HCEC 1CT (cell line): ENCODE results near the gene MRPL1.
"Not testable (repeated sequence)": the region's sequence is repeated elsewhere in the genome, so short reads cannot be mapped to it uniquely, and the experiment has no call there.

Experiments
- DNase-seq: peaks from one replicate; pipeline ENCODE4 v3.0.0-alpha.2; 2017

MRPL1 gene

DNA sequence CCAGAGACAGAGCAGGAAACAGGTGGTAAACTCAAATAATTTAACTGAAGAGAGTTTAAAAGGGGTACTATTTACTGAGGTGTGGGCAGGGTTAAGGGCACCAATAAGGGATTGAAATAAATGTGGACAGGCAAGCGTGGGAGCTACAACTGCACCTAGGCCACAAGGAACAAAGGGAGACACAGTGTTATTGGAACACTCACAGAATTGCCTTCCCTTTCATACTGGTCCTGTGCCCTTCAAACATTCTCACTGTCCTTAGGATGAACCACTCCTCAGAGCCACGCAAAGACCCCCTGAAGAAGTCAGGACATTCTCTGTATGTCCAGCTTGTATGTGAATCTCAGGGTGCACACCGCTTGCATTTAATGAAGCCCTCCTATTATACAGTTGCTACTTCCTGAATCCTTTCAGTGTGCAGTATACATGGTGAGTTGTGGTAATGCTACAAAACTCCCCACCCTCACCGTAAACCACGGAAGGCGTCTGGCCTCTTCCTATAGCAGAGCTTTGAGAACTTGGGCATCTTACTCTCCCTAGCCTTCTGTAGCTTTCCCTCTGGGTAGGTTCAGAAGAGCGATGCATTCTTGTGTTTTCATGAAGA, 9.6 kb upstream of the MRPL1 start:
- no peak for DNase-seq

DNA sequence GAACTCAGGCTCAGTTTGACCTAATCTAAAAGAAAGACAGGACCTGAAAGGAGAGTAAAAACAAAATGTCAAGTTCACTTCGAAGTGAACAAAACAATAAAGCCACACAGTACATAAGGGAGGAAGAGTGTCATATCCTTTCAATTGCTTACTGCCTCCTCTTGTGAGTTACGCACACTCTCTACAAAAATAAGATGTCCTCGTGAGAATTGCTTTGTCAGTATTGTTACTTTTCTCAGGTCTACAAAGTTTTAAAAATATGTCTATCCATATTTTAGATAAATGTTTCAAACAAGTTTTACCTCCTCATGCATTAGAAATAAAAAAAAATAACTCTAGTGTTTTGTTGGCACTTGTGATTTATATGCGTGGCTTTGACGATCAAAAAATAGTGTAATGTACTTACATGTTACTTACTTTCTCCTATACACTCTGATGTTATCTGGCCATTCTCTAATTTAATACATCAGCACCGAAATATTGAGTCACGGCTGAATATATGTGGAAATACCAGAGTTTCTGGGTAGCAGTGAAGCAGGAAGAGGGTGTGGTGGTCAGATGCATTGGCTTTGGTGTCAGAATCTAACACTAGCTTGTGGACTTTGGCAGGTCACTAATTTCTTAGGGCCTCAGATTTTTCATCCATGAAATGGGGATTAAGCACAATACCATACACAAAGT, 8.1 kb upstream of the MRPL1 start:
- no peak for DNase-seq

DNA sequence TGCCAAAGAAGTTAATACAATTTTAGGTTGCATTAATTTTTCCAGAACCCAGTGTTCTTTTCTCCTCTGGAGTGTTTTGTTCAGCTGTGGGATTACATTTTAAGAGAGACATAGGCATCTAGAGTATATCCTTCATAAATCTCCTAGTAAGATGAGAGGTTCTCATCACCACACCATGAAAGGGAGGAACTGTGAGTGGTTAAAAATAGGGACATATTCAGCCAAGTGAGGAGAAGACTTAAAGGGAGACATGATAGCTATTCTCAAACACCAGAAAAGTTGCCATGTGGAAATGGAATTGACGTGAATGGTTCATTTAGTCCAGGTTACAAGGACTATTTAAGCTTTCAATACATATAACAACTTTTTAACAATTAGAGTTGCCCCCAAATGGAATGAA, 6.5 kb upstream of the MRPL1 start:
- no peak for DNase-seq

DNA sequence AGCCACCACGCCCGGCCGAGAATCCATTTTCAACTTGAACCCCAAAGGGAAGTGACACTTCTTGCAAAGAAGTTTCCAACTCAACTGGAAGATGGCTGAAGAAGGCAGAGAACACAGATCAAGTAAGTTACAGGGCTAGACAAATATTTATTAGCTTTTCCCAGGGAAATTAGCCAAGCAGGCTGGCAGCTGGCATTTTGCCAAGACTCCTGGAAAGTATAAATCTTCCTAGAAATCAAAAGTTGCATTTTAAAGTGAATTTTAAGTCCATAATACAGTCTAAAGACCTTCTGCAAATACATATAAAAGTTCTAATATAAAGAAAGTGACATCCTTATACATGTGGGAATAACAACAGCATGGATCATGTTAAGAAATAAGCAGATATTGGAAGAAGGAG, 3.4 kb upstream of the MRPL1 start:
- no peak for DNase-seq

DNA sequence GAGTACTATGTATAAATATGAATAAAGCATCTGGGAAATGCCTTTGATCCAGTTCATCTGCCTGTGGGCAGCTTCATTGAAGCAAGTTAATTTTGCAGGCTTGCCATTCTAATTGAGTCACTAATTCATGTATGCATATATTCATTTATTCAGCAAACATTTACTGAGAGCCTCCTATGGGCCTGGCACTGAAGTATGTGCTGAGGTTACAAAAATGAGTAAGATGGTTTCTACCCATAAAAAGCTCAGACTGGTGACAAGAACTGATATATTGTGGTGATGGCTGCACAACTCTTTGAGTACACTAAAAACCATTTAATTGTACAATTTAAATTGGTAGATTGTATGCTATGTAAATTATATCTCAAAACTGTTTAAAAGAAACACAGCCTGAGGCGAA, 1.1 kb upstream of the MRPL1 start:
- no peak for DNase-seq

DNA sequence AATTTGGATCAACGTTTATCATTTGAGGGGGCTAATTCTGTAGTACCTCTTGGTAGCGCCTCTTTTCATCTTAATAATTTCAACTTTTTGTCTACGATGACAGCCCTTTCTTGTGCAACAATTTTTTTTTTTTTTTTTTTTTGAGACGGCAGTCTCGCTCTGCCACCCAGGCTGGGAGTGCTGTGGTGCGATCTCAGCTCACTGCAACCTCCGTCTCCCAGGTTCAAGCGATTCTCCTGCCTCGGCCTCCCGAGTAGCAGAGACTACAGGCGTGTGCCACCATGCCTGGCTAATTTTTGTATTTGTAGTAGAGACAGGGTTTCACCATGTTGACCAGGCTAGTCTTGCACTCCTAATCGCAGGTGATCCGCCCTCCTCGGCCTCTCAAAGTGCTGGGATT, 711 bp downstream of the MRPL1 start:
- not testable (repeated sequence) for DNase-seq

DNA sequence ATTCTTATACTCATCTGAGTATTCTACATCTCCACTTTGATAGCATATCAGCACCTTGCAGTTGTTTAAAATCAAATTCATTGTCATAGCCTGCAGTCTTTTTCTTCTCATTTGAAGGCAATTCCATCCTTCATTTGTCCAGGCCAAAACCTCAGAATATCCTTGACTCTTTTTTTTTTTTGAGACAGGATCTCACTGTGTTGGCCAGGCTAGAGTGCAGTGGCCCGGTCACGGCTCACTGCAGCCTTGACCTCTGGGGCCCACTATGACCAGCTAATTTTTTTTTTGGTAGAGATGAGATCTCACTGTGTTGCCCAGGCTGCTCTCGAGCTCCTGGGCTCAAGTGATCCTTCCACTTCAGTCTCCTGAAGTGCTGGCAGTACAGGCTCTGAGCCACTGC, 2.6 kb downstream of the MRPL1 start:
- no peak for DNase-seq

DNA sequence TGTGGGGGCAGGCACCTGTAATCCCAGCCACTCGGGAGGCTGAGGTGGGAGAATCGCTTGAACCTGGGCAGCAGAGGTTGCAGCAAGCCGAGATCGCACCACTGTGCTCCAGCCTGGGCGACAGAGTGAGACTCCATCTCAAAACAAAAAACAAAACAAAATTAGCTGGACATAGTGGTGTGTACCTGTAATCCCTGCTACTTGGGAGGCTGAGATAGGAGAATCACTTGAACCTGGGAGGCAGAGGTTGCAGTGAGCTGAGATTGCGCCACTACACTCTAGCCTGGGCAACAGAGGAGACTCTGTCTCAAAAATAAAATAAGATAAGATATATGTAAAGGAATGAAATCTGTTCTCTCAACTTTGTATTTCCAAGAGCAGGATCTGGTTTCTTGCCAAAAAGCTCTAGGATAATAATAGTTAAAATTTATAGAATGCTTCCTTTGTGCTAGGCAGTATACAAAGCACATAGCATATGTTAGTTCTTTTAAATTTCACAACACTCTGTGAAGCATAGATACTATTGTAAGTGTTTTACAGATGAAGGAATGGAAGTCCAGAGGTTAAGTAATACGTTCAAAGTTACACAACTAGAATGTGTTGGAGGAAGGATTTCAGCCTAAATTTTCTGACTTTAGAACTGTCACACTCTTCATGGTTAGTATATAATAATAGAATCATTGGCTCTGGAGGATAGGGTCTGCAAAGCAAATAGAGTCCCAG, 10.3 kb downstream of the MRPL1 start:
- no peak for DNase-seq

DNA sequence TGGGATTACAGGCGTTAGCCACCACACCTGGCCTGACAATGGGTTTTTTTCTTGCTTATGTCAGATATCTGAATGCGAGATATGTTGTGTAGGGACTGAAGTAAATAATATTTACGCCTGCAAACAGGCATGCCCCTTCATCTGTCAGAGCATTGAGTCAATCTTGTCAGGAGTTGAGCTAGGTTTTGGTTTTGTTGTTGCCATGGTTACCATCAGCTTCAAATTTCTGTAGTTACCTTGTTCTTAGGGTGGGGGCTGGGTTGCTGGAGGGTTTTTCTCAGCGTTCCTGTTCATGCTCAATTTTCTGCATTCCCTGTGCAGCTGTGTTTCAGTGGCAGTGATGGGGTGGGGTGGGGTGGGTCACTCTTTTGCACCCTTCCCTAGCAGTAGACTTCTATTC, 14.5 kb downstream of the MRPL1 start:
- DNase-seq, result no peak

DNA sequence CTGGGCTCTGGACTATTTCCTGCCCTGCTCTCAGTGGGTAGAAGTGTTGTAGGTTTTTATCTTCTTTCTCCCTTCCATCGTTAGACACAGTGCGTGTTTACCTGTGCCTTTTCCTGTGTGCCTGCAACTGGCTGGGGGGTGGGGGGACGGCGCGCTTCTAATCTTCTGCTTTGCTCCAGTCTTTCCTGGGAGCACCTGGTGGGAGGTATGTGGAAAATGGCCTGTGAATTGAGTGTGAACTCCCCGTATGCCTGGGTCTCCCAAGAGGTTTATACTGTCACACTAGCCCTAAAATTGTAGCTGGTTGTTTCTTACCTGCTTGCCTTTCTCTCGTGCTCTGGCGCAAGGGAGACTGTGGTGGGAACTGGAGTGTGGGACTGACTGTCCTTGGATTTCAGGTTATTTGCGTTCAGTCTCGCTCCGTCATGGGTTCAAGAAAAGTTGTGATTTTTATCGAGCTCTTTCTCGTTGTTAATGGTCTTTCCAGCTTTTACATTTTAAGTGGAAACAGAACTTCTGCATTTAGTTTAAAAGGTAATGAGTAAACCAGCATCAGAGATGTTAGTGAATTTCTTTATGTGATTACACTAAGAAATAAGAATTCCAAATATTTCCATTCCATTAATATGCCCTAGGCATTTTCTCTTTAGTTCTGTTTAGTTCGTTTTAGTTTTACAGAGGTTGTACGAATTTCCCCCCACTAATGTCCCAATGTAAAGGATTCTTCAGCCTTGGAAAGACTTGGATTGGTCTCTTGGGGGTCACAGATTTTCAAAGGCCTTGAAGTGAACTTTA, 15.3 kb downstream of the MRPL1 start:
- DNase-seq, result no peak

DNA sequence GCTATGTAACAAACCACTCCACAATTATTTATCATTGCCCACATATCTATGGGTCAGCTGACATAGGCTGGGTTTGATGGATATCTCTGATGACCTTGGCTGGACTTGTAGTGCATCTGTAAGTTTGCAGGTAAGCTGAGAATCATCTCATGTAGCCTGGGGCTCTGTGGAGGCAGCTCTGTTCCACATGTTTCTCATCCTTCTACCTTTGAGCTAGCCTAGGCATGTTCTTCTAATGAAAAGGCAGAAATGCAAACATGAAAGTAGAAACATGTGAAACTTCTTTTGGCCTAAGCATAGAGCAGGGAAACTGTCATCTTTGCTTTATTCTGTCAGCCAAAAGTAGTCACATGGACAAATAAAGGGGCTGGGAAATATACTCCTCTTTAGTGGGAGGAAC, 18.2 kb downstream of the MRPL1 start:
- DNase-seq, result no peak

DNA sequence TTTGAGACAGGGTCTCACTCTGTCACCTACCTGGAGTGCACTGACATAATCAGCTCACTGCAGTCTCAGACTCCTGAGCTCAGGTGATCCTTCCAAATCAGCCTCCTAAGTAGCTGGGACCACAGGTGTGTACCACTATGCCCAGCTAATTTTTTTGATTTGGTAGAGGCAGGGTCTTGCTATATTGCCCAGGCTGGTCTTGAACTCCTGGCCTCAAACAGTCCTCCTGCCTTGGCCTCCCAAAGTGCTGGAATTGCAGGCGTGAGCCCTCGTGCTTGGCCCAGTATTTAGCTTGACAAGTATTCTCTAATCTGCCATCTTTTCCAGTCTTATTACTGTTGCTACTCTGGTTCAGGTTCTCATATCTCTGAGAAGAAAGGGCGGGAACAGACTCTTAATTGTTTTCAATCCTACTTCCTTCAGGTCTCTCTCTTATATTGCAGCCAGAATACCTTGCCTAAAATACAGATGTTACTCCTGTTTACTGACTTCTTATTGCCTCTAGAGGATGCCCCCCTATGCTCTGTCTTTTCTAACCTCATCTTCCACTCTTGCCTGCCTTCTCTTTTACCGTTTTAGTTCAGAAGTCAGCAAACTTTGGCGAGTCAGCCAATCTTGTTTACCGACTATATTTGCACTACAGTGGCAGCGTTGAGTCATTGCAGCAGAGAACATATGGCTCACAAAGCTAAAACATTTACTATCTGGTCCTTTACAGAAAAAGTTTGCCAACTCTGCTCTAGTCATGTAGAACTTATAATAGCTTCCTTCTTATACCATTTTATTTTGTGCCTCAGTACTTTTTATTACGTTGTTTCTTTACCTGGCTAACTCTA, 19.0 kb downstream of the MRPL1 start:
- DNase-seq, result peak; percentile 28

DNA sequence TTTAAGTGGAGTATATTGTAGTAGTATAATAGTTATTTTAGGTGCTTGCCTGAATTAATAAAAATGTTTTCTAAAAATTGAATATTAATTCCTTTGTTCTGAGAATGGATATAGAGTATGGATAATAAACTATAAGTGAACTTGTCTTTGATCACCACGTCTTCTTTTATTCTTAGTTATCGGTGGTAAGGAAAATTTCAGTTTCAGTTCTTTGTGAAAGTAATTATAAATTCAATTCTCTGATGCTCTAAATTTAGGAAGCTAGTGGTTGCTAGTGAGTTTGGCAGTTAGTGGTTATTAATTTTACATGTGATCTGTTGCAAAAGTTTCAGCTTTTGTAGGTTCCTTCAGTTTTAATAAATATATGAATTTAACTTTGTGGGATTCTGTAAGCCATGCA, 30.8 kb downstream of the MRPL1 start:
- no peak for DNase-seq

DNA sequence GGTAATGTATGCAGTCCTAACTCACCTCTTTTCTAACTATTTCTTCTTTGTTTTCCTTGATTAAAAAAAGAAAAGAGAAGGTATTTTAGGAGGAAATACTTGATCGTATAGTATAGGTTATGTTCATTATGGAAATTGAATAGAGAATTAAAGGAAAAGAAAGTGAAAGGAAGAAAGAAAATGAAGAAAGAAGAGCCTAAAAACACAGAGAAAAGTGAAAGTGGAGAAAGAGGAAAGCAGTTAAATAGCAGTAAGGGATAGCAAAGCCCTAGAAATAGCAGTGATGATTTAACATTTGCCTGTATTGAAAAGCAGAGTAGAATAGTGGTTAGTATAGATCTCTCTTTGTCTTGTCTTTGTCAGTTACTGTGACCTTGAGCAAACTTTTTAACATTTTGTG, 37.0 kb downstream of the MRPL1 start:
- no peak for DNase-seq

DNA sequence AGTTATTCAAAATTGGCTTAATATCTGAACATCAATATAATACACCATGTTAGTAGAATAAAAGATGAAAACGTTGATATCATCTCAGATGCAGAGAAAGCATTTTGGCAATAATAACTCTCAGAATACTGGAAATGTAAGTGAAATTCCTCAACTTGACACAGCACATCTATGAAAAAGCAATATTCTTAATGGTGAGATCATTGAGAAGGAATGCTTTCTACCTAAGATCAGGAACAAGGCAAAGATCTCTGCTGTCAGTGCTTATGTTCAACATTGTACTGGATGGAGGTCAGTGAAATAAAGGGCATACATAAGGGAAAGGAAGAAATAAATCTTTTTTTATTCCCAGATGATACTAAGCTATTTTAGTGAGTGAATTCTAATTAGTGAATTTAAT, 40.6 kb downstream of the MRPL1 start:
- DNase-seq, result no peak

DNA sequence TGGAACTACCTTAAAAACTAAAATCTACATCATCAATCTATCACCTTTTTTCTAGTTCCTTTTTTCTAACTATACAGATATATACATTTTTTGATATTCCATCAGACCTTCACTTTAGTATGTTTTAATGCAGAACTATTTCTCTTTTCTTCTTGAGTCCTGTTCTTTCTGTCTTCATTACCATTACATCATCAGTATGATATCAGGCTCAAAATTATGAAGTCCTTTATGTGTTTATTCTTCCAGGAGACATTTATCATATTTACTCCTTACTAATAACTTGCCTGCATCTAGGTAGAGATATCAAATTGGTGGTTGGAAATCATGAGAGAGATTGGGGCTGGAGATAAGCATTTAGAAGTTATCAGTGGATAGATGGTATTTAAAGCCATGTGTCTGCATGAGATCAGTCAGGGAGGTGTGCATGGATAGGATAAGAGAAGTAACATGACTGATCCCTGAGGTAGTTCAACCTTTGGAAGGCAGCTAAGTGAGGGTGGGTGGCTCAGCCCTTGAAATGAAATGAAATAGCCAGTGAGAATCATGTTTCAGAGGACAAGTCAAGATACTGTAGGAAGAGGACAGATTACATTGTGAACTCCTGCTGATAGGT, 43.1 kb downstream of the MRPL1 start:
- no peak for DNase-seq

DNA sequence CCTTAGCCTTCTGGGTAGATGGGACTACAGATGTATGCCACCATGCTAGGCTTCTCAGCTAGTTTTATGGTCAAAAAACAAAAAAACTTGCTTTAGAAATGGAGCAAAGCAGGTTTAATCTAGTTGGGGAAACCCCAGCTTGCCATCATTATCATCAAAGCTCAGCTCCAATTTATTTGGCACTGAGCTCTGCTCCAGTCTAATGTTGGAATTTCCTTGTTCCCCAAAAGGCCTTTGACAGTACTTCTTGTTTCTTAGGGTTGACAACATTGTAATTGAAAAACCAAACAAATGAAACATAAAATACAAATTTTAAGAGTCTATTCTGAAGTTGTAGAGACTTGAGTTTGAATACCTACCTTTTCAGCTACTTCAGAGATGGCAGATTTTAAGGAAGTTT, 48.0 kb downstream of the MRPL1 start:
- no peak for DNase-seq

DNA sequence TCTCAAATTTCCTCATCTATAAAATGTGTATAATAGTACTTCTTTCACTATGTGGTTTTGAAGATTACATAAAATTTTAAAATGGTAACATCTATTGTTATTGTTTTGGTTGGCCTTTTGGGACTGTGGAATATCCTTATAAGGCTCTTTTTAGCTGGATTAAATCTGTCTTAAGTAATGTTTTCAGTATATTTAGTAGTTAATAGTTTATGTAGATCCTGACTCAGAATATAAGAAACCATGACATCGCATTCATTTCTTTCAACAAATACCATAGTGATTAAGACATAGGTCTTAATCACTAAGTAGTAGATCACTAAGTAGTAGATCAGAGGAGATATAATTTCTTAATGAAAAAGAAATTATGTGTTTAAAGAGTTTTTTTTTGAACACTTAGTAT, 48.5 kb downstream of the MRPL1 start:
- peak; percentile 14 for DNase-seq

DNA sequence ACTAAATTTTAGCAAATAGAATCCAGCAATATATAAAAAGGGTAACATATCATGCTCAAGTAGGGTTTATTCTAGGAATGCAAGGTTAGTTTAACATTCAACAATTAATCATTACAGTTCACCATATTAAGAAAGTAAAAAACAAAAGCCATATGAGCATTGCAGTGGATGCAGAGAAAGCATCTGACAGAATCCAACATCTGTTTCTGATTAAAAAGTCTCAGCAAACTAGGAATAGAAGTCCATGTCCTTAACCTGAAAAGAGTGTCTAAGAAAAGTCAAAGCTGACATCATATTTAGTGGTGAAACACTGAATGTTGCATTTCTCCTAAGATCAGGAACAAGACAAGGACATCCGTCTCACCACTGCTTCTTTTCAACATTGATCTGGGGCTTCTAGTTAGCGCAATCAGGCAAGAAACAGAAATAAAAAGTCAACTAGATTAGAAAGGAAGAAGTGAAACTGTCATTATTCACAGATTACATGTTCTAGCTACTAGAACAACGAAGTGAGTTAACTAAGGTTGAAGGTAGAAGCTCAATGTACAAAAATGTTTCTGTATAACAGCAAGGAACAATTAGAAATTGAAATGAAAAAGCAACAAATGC, 49.3 kb downstream of the MRPL1 start:
- no peak for DNase-seq

DNA sequence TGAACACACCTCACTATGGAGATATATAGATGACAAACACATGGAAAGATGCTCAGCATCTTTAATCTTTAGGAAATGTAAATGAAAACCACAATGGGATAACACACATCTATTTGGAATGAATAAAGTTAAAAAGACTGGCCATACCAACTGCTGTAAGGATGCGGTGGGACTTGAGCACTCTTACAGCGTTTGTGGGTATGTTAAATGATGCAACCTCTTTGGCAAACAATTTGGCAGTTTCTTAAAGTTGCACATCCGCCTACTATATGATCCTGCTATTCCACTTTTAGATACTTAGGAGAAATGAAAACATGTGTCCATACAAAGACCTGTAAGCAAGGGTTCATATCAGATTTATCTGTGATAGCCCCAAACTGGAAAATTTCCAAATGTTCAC, 50.7 kb downstream of the MRPL1 start:
- DNase-seq, result no peak

DNA sequence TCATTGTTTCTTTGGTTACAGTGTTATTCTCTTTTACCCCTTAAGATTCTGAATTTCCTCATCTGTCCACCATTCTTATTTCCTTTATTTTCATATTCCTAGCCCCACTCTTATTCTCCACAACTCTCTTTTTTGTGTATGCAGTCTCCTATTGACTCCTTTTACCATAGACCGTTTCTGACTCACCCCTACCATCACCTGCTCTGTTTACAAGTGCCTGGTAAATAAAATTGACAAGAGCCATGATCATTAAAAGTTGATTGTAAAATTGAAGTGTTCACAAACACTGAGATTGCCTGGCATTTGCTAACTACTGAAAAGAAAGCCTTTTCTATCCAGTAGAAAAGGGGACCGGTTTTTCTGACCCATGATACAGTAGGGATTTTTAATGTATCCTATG, 54.4 kb downstream of the MRPL1 start:
- DNase-seq, result no peak

DNA sequence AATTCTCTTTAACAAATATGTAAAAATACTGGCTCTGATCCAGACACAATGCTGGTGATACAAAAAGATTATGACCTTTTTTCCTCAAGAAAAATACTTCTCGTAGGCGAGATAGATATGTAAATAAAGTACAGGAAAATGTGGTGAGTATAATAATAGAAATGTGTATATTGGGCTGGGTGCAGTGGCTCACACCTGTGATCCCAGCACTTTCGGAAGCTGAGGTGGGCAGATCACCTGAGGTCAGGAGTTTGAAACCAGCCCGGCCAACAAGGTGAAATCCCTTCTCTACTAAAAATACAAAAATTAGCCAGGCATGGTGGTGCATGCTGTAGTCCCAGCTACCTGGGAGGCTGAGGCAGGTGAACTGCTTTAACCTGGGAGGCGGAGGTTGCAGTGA, 55.0 kb downstream of the MRPL1 start:
- DNase-seq, result no peak
